ENCODE results near the gene SLC16A2.

GRCh38 chrX:74520896-74521295 lies 99.6 kb downstream of the SLC16A2 start:
- no peak for TF ChIP-seq CTCF (IDR thresholded peaks at IDR 0.05)
- no peak for TF ChIP-seq CREB1 (CRISPR knock-in tag; IDR thresholded peaks at IDR 0.05)
- TF ChIP-seq PRDM15 (CRISPR knock-in tag; IDR thresholded peaks at IDR 0.05): no peak
- no peak for TF ChIP-seq ZBTB43 (CRISPR knock-in tag; IDR thresholded peaks at IDR 0.05)
- no peak for TF ChIP-seq MAX (CRISPR knock-in tag; IDR thresholded peaks at IDR 0.05)
- no peak for TF ChIP-seq MYBL2 (CRISPR knock-in tag; IDR thresholded peaks at IDR 0.05)
- TF ChIP-seq JUN (CRISPR knock-in tag; IDR thresholded peaks at IDR 0.05): no peak
- no peak for TF ChIP-seq EMX1 (CRISPR knock-in tag; IDR thresholded peaks at IDR 0.05)
- TF ChIP-seq TEAD1 (CRISPR knock-in tag; IDR thresholded peaks at IDR 0.05): no peak
- TF ChIP-seq KAT7 (CRISPR knock-in tag; IDR thresholded peaks at IDR 0.05; ENCODE audit: borderline replicate concordance): no peak
- no peak for TF ChIP-seq GRHL2 (CRISPR knock-in tag; IDR thresholded peaks at IDR 0.05; ENCODE audit: insufficient replicate concordance, severe bottlenecking)
